Thyroid gland (tissue), 4 donors: ENCODE data around the gene SPAG5. TPM values are rescaled to one million over a fixed set of nuclear protein-coding genes. Genes with fewer than 3 reads are reported as not detected.
A peak's percentile ranks its signal among the peaks of the same experiment; 100 is the strongest.

Source experiments
- DNase-seq, 2 donors: peaks; one replicate each; pipeline ENCODE4 v3.0.0-alpha.2; 2019
- H3K27ac ChIP-seq, 3 donors: fragments of 200-600 bp; sonication (generic); 1 replicate in 2 of 3; 2 replicates in 1 of 3; pipeline ENCODE4 v1.5.1; 2016 to 2019; ENCODE audit warnings: mild to moderate bottlenecking in 1 of 3, moderate library complexity in 1 of 3
- H3K27me3 ChIP-seq: fragments of 200-600 bp; sonication (generic); one replicate; pipeline ENCODE4 v1.5.1; 2019
- H3K36me3 ChIP-seq, 2 donors: fragments of 200-600 bp; sonication (generic); one replicate each; pipeline ENCODE4 v1.5.1; 2016 to 2019
- H3K4me1 ChIP-seq, 2 donors: fragments of 200-600 bp; sonication (generic); one replicate each; pipeline ENCODE4 v1.5.1; 2017 to 2019
- H3K4me3 ChIP-seq, 3 donors: fragments of 200-600 bp; sonication (generic); replicated peaks in 1 of 3; 1 replicate in 2 of 3; 2 replicates in 1 of 3; pipeline ENCODE4 v1.5.1; 2016; ENCODE audit warnings: mild to moderate bottlenecking in 1 of 3
- H3K9me3 ChIP-seq: fragments of 200-600 bp; sonication (generic); one replicate; pipeline ENCODE4 v1.5.1; 2017
- CTCF ChIP-seq, 6 experiments: fragments of 200-600 bp in 3 of 6; fragments of 450-650 bp in 3 of 6; sonication (generic) in 3 of 6; IDR thresholded peaks; one replicate each; pipeline ENCODE4 v1.5.1; 2016 to 2019; ENCODE audit warnings: antibody characterized with exemption in 6 of 6, mild to moderate bottlenecking in 2 of 6, inconsistent platforms in 1 of 6, moderate library complexity in 1 of 6
- POLR2A ChIP-seq, 2 donors: fragments of 450-650 bp; IDR thresholded peaks; one replicate each; pipeline ENCODE4 v1.6.1; 2017; ENCODE audit warnings: antibody characterized with exemption in 2 of 2, mild to moderate bottlenecking in 2 of 2, moderate library complexity in 1 of 2
- WGBS, 2 donors: methylation state at CpG; one replicate each; pipeline ENCODE4 v1.1.5; 2017; 5-methylcytosine and 5-hydroxymethylcytosine counted together
- intact Hi-C: fragments of 100-400 bp; cut with DNase I; formaldehyde crosslinking; loops from one replicate; pipeline ENCODE4 v1.15.1; 2023
- total RNA-seq, 4 donors: library from RNA; depleted of rRNA; stranded (reverse); fragments of >200 nt; gene quantifications; one replicate each; pipeline ENCODE4 v1.2.3, GENCODE V29; 2016

The SPAG5 gene
- total RNA-seq, 4 donors from 2014 or later, result 4.4 to 27.0 (median 9.9) TPM

- H3K4me3 ChIP-seq, result no peak overlapping the region
- H3K27me3 ChIP-seq, result no peaks in the 10 kb centered on the region
- H3K27ac ChIP-seq, result no peak overlapping the region
- H3K9me3 ChIP-seq, result no peaks in the 10 kb centered on the region
- no peak for TF ChIP-seq POLR2A (IDR thresholded peaks at IDR 0.05)
- TF ChIP-seq CTCF (IDR thresholded peaks at IDR 0.05), result no peak
- DNase-seq, result no peak
- H3K4me1 ChIP-seq, result peaks cover 18 to 20% of the 10 kb centered on the region in 2 donors
- intact Hi-C loops, result no loop called here
- no peaks in the 10 kb centered on the region for H3K36me3 ChIP-seq
- WGBS, 2 donors, result 96 to 100% methylated on average over 6 of the region's 6 CpGs
Measured at GRCh38 chr17:28573966-28574480, 24.8 kb downstream of the SPAG5 start.

- H3K9me3 ChIP-seq, result no peaks in the 10 kb centered on the region
- no peak overlapping the region for H3K4me3 ChIP-seq
- no peaks in the 10 kb centered on the region for H3K36me3 ChIP-seq
- TF ChIP-seq POLR2A (IDR thresholded peaks at IDR 0.05) (no peak), CTCF (IDR thresholded peaks at IDR 0.05) (no peak)
- intact Hi-C loops, result no loop called here
- no peak for DNase-seq
- no peak overlapping the region for H3K27ac ChIP-seq
- H3K4me1 ChIP-seq, result peaks cover 18 to 20% of the 10 kb centered on the region in 2 donors
- no peaks in the 10 kb centered on the region for H3K27me3 ChIP-seq
- 98 to 100% methylated on average over 5 to 7 of the region's 9 CpGs for WGBS, 2 donors
Measured at GRCh38 chr17:28573521-28573920, 25.3 kb downstream of the SPAG5 start.

GRCh38 chr17:28573040-28573380 is 25.8 kb downstream of the SPAG5 start:
- peaks cover 18 to 20% of the 10 kb centered on the region in 2 donors for H3K4me1 ChIP-seq
- no peaks in the 10 kb centered on the region for H3K27me3 ChIP-seq
- H3K4me3 ChIP-seq, result no peak overlapping the region
- no peak for DNase-seq
- H3K27ac ChIP-seq, result no peak overlapping the region
- intact Hi-C loops, result no loop called here
- H3K36me3 ChIP-seq, result no peaks in the 10 kb centered on the region
- TF ChIP-seq CTCF (IDR thresholded peaks at IDR 0.05) (no peak), POLR2A (IDR thresholded peaks at IDR 0.05) (no peak)
- H3K9me3 ChIP-seq, result no peaks in the 10 kb centered on the region

- 73 to 94% methylated on average over 4 to 5 of the region's 5 CpGs for WGBS, 2 donors
Measured at GRCh38 chr17:28572259-28573039, 26.4 kb downstream of the SPAG5 start.

More at GRCh38 chr17:28572259-28573039, 26.4 kb downstream of the SPAG5 start:
- no peak for TF ChIP-seq CTCF (IDR thresholded peaks at IDR 0.05)
- no peak for TF ChIP-seq POLR2A (IDR thresholded peaks at IDR 0.05)
- Histone ChIP-seq H3K27me3 (no peaks in the 10 kb centered on the region), H3K4me1 (peaks cover 18 to 20% of the 10 kb centered on the region in 2 donors), H3K27ac (peak overlapping the region in 1 of 3 donors; percentile 76), H3K9me3 (no peaks in the 10 kb centered on the region), H3K4me3 (peak overlapping the region in 1 of 3 donors; percentile 96), H3K36me3 (no peaks in the 10 kb centered on the region)
- DNase-seq, result no peak
- intact Hi-C loops, result no loop called here
